ENCODE measurements around the gene ST6GALNAC2.
"Not testable (repeated sequence)": the region's sequence is repeated elsewhere in the genome, so short reads cannot be mapped to it uniquely, and the experiment has no call there.

GRCh38 chr17:76525513-76525833 is 60.2 kb downstream of the ST6GALNAC2 start:
- TF ChIP-seq, protein P1, sequence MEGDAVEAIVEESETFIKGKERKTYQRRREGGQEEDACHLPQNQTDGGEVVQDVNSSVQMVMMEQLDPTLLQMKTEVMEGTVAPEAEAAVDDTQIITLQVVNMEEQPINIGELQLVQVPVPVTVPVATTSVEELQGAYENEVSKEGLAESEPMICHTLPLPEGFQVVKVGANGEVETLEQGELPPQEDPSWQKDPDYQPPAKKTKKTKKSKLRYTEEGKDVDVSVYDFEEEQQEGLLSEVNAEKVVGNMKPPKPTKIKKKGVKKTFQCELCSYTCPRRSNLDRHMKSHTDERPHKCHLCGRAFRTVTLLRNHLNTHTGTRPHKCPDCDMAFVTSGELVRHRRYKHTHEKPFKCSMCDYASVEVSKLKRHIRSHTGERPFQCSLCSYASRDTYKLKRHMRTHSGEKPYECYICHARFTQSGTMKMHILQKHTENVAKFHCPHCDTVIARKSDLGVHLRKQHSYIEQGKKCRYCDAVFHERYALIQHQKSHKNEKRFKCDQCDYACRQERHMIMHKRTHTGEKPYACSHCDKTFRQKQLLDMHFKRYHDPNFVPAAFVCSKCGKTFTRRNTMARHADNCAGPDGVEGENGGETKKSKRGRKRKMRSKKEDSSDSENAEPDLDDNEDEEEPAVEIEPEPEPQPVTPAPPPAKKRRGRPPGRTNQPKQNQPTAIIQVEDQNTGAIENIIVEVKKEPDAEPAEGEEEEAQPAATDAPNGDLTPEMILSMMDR (conservative IDR thresholded peaks at IDR 0.05; ENCODE audit: low read length): not testable (repeated sequence)
- TF ChIP-seq EZH2phosphoT487 (IDR thresholded peaks at IDR 0.05; ENCODE audit: borderline replicate concordance): not testable (repeated sequence)

Measured in Loucy (cell line).